ENCODE data around the gene USP2. TPM values are rescaled to one million over a fixed set of nuclear protein-coding genes. Genes with fewer than 3 reads are reported as not detected.

USP2 gene
- total and polyA plus RNA-seq, 2 of the 4 experiments (the other 2 are of a cell fraction), result 0.18 to 0.79 TPM

DNA sequence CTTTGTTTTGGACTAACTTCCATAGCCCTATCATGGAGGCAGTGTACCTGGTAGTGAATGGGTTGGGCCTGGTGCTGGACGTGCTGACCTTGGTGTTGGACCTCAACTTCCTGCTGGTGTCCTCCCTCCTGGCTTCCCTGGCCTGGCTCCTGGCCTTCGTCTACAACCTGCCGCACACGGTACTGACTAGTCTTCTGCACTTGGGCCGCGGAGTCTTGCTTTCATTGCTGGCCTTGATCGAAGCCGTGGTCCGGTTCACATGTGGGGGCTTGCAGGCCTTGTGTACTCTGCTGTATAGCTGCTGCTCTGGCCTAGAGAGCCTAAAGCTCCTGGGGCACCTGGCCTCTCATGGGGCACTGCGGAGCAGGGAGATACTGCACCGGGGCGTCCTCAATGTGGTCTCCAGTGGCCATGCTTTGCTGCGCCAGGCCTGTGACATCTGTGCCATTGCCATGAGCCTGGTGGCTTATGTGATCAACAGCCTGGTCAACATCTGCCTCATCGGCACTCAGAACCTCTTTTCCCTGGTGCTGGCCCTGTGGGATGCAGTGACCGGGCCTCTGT lies 46.3 kb downstream of the USP2 start:
- Histone ChIP-seq H3K56ac (ENCODE audit: extremely low read depth, insufficient read depth, low read length) (peak overlapping the region; percentile 83; the same call in 1 of the 2 replicates), H3K36me3 (ENCODE audit: control insufficient read depth, insufficient read depth, low read length) (peaks cover 2% of the 10 kb centered on the region; the same call in 1 of the 2 replicates), H3K4me2 (ENCODE audit: low read depth, low read length) (peak overlapping the region; percentile 78), H3K9me1 (ENCODE audit: insufficient read depth, low read length) (peaks cover 14% of the 10 kb centered on the region), H3K14ac (replicated peaks; ENCODE audit: low read depth, low read length) (peak overlapping the region; percentile 95), H4K8ac (ENCODE audit: low read depth in 2 of 2, low read length in 2 of 2) (peak overlapping the region; percentile 63 to 86), H4K5ac (ENCODE audit: low read depth, low read length) (no peak overlapping the region), H2AK5ac (ENCODE audit: low read depth, low read length) (peak overlapping the region; percentile 99), H3K9ac (ENCODE audit: low read depth, low read length) (peak overlapping the region; percentile 90), H2BK5ac (ENCODE audit: low read depth, low read length, poor library complexity, severe bottlenecking) (no peak overlapping the region), H3K9me3 (ENCODE audit: control insufficient read depth, insufficient read depth, low read length) (no peaks in the 10 kb centered on the region), H3K4me3 (ENCODE audit: insufficient read depth, low read depth, low read length) (peak overlapping the region; percentile 77), H4K20me1 (ENCODE audit: insufficient read depth, low read length) (peaks cover 5% of the 10 kb centered on the region; the same call in 1 of the 2 replicates), H2BK20ac (ENCODE audit: low read depth, low read length) (no peak overlapping the region), H3K4ac (ENCODE audit: low read depth, low read length) (peak overlapping the region; percentile 94), H3K79me1 (ENCODE audit: low read depth in 1 of 2, low read length in 2 of 2) (peaks cover 17 to 38% of the 10 kb centered on the region in 2 experiments; a peak in 3 of 4 replicates), H2AFZ (replicated peaks; ENCODE audit: low read length, poor library complexity) (no peak overlapping the region), H3K27ac (ENCODE audit: insufficient read depth, low read length) (peak overlapping the region; percentile 79), H4K91ac (ENCODE audit: insufficient read depth, low read depth, low read length) (peak overlapping the region; percentile 91), H2AK9ac (replicated peaks; ENCODE audit: low read depth, low read length, poor library complexity) (peak overlapping the region; percentile 94), H3K27me3 (ENCODE audit: control insufficient read depth, insufficient read depth, low read length) (no peaks in the 10 kb centered on the region), H3K18ac (ENCODE audit: low read depth, low read length) (no peak overlapping the region), H2BK120ac (ENCODE audit: low read depth, low read length) (peak overlapping the region; percentile 40; the same call in 1 of the 2 replicates), H2BK15ac (ENCODE audit: low read depth, low read length) (0 out of 3 replicates have a peak overlapping the region, but pooled peaks have one; percentile 8), H3K4me1 (ENCODE audit: control insufficient read depth, insufficient read depth, low read length) (peaks cover 23% of the 10 kb centered on the region), H3K23ac (ENCODE audit: low read depth, low read length) (peak overlapping the region; percentile 60)
- no peak for ATAC-seq (ENCODE audit: low read depth)
- WGBS, 2 experiments (ENCODE audit: extremely low coverage in 2 of 2, insufficient read length in 1 of 2), result 72% methylated on average over 5 of the region's 15 CpGs; no CpG with 5 or more reads in 1 of the 2 experiments
- TF ChIP-seq RFX5 (IDR thresholded peaks at IDR 0.05; ENCODE audit: low read depth, low read length) (no peak), BHLHE40 (IDR thresholded peaks at IDR 0.05; ENCODE audit: low read depth, low read length) (no peak)
- TF ChIP-seq, protein P1, sequence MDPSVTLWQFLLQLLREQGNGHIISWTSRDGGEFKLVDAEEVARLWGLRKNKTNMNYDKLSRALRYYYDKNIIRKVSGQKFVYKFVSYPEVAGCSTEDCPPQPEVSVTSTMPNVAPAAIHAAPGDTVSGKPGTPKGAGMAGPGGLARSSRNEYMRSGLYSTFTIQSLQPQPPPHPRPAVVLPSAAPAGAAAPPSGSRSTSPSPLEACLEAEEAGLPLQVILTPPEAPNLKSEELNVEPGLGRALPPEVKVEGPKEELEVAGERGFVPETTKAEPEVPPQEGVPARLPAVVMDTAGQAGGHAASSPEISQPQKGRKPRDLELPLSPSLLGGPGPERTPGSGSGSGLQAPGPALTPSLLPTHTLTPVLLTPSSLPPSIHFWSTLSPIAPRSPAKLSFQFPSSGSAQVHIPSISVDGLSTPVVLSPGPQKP (IDR thresholded peaks at IDR 0.05; ENCODE audit: borderline replicate concordance, low read depth, low read length), result no peak
- BruUV-seq (replicated peaks), result no TSS peak
- DNase-seq, result no peak
- ChIA-PET POLR2A (ENCODE audit: unreplicated experiment) (no interaction called here), CTCF (interaction anchor here (1.1 kb wide), 1 partner anchor 240 kb away, joined by 3 read pairs; a partner anchor contains a TSS)
- in situ Hi-C loops (cut with MboI; ENCODE audit: low sequenced_read_pairs) (no loop called here), intact Hi-C loops (cut with micrococcal nuclease) (loop anchor here (5.0 kb wide), 1 partner anchor 188 kb away; the partner anchor contains the start of gene ABCG4), dilution Hi-C loops (cut with HindIII; ENCODE audit: low sequenced_read_pairs, unreplicated experiment) (no loop called here)

All from IMR-90 (cell line).